Right renal pelvis (tissue), 4 donors: ENCODE measurements around the gene C2orf74. TPM values are rescaled to one million over a fixed set of nuclear protein-coding genes. Genes with fewer than 3 reads are reported as not detected.
"Not testable (repeated sequence)": the region's sequence is repeated elsewhere in the genome, so short reads cannot be mapped to it uniquely, and the experiment has no call there.

Experiments used
- DNase-seq, 4 donors: peaks; one replicate each; pipeline ENCODE4 v3.0.0-alpha.2; 2013; ENCODE audit warnings: low read depth in 4 of 4, low spot score in 3 of 4, missing footprints in 1 of 4
- polyA plus RNA-seq, 4 donors: library from polyadenylated mRNA; unstranded; fragments of 120-200 nt; gene quantifications; one replicate each; pipeline ENCODE4 v1.2.1, GENCODE V29; 2013; ENCODE audit not compliant: insufficient read length in 4 of 4

C2orf74 gene
- polyA plus RNA-seq, 4 donors = 34.1 to 46.9 (median 43.3) TPM

DNA sequence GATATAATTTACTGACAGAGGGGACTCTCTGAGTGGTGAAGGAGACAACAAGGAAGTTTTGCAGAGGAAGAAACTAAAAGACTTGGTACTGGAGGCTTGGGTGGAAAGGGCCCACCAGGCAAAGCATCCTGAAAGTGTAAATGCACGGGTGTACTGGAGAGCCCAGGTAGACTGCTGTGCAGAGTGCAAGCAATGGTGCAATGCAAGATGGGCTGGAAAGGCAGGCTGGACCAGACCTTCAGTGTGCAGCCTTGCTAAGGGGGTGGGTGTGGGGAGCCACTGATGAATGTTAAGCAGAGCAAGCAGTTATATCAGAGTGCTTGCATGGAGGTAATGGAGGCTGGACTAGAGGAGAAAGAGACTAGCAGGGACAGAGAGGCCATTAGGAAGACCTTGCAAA, 10.7 kb downstream of the C2orf74 start:
- no peak for DNase-seq

GRCh38 chr2:61173116-61173515, 11.1 kb downstream of the C2orf74 start:
- DNase-seq = no peak

- no peak for DNase-seq
Observed at GRCh38 chr2:61175036-61175435, 13.0 kb downstream of the C2orf74 start.

GRCh38 chr2:61176755-61177726, 15.1 kb downstream of the C2orf74 start:
- peak; percentile 78 to 88 (median 86) for DNase-seq

DNA sequence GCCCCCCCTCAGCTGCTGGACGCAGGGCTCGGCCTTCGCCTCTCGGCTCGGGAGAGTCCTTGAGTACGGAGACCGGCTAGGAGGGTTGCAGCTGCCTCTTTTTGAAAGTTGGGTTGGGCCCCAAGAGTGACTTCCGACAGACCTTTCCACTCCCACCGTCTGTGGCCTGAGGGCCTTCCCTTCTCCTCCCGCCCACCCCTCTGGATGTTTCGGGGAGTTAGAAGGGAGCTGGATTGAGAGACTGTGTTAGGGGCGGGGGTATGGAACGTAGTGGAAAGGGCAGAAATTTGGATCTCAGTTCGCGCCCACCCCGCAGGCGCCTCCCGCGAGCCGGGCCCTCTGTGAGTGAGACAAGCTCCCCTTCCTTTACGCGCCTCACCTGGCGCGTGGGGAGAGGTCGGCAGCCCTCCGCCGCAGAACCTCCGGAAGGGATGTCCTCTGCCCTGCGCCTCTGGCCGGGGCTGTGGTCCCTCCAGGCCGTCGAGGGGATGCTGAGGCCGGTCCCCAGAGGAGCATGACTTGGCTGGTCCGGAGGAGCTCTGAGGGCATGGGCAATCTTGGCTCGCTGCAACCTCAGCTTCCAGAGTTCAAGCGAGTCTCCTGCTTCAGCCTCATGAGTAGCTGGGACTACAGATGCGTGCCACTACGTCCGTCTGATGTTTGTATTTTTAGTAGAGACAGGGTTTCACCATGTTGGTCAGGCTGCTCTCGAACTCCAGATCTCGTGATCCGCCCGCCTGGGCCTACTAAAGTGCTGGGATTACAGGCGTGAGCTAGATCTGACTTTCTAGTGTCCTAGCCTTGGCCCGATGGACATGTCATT, 15.9 kb downstream of the C2orf74 start:
- DNase-seq = peak; percentile 20 to 50 (median 22)

DNA sequence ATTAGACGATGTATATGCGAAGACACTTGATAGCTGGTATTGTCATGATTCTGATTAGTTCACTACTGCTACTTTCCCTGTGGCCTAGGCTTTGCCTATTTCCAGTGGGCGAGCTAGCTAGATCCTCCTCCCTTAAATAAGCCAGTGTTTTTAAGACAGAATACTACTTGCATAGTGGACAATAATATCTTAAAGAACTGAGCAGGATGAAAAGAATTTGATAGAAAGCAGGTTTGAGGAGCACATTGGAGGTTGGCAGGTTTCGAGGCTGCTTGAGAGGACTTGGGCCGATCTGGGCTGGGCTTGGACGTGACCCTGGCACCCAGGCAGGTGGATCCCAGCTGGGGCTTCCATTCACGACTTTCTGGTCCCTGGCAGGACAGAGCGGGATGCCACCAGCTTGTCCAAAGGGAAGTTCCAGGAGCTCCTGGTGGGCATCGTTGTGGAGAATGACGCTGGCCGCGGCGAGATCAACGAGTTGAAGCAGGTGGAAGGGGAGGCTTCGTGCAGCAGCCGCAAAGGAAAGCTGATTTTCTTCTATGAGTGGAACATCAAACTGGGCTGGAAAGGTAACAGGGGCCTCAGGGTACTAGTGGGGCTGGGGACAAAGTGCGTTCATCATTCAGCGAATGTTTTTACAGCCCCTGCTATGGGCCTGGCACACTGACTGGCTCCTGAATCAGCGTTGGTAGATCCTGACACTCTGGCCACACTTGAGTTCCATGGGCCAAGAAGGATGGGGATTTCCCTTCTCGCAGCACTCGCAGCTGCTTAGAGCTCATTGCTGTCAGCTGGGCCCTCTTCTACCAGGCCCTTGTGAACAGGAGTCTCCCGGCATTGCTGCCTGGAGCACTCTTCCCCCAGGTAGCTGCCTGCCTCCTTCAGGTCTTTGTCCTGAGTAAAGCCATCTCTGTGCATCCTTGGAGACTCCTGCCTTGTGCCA, 16.9 kb downstream of the C2orf74 start:
- DNase-seq = no peak

DNA sequence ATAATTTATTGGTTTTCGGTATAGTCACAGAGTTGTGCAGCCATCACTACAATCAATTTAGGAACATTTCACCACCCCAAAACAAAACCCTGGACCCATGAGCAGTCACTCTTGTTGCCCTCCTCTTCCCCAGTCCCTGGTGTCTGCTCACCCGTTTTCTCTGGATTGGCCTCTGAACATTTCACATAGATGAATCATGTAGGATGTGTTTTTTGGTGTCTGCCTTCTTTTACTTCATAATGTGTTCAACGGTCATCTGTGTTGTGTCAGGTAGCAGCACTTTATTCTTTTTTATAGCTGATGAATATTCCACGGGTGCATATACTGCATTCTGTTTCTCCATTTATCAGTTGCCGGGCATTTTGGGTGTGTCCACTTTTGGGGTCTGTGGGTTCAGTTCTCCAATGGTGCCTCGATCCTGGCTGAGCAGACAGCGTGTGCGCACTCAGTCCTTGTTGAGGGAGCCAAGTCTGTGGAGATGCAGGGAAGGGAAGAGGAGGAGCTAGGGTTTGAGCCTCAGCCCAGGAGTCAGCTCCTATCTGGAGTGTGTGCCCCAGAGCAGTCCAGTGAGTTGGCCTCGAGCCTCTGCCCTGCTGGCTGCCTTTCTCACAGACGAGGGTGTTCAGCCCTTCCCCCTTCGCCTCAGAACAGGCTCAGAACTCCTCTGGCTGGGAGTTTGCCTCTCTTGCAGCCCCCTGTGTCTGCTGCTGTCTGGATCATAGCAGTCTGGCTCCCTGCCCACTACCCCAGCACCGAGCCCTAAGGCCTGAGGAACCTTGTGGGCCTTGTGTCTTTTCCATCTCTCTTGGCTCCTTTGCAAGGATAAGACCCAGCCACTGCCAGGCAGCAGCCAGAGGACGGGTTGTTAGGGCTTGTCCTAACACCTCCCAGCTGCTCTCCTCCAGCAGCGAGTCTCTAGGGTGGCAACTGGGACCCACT, 18.0 kb downstream of the C2orf74 start:
- DNase-seq = no peak

- DNase-seq = no peak
Observed at GRCh38 chr2:61180686-61181085, 18.7 kb downstream of the C2orf74 start.

- no peak for DNase-seq
Observed at GRCh38 chr2:61181382-61182058, 19.5 kb downstream of the C2orf74 start.

- no peak for DNase-seq
Observed at GRCh38 chr2:61182059-61182383, 20.0 kb downstream of the C2orf74 start.

DNA sequence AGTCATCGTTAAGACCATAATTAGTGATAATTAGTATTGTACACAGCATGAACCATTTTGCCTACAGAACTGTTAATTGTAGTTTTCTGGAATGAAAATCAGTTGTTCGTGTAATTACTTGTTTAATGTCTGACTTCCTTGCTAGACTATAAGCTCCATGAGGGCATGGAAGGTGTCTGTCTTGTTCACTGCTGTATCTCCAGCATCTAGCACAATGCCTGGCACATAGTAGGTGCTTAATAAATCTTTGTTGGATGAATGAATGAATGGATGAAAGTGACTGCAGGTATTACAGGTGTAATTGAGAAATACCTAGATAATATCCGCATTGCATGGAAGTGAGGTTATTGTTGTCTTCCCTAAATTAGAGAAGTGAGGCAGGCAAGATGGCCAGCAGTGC, 21.8 kb downstream of the C2orf74 start:
- no peak for DNase-seq

- no peak for DNase-seq
Observed at GRCh38 chr2:61184263-61184662, 22.3 kb downstream of the C2orf74 start.

DNA sequence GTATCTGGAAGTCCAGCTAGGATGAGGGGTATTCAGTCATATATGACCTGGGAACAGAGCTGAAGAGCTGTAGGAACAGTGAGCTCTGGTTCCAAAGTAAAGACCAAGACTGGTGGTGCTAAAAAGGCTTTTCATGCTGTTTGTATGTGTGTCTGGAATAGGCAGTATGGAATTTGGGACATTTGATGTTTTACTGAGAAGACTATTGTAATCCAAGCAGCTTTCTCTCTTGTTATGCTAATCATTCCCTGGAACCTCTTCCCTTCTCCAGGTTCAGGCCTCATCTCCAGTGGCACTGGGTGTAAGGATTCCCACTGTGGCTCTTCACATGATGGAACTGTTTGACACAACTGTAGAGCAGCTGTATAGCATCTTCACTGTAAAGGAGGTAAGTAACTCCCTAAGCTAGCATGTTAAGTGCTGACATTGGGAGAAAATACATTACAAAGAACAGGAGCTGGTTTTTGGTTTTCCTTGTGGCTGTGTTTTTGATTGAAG, 23.3 kb downstream of the C2orf74 start:
- no peak for DNase-seq

DNA sequence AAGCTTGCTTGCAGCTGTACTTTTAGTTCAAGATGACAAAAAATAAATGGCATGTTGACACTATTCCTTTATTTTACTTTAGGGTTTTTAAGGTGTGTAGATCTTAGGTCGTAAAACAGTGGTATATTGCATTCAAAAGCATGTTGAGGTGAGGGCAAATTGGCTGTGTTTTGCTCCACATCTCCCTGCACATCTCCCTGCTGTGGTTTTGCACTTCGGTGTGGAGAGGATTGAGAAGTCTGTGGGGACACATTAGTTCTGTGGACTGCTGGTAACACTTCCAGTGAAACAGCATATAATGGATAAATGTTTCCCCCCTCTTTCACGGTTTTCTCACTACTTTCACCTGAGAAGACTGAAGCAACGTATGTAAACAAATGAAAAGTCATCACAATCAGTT, 25.1 kb downstream of the C2orf74 start:
- no peak for DNase-seq

GRCh38 chr2:61193670-61194561, 31.9 kb downstream of the C2orf74 start:
- no peak for DNase-seq

DNA sequence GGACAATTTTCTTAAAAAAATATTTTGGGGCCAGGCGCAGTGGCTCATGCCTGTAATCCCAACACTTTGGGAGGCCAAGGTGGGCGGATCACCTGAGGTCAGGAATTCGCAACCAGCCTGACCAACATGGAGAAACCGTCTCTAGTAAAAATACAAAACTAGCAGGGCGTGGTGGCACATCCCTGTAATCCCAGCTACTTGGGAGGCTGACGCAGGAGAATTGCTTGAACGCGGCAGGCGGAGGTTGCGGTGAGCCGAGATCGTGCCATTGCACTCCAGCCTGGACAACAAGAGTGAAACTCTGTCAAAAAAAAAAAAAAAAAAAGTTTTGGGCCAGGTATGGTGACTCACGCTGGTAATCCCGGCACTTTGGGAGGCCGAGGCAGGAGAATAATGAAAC, 32.7 kb downstream of the C2orf74 start:
- not testable (repeated sequence) for DNase-seq

- no peak for DNase-seq
Observed at GRCh38 chr2:61196671-61197070, 34.7 kb downstream of the C2orf74 start.

DNA sequence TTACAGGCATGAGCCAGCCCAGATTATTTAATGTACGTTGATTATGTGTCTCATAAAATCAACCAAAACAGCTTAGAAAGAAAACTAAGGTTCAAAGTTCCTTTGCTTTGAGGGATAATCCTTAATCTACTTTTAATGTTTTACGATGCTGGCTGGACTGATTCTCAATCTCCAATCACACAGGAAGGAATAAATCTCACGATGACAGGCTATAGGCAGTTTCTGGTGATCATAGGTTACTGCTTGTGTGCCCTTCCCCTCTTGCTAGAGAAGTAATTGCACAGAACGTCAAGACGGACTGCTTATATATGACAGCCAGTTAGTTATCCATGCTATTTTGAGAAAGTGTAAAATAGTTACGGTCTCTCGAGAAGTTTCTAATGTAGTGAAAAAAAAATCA, 43.1 kb downstream of the C2orf74 start:
- DNase-seq = no peak
